ENCODE data around the gene GMEB2.
"Not testable (repeated sequence)": the region's sequence is repeated elsewhere in the genome, so short reads cannot be mapped to it uniquely, and the experiment has no call there.

The GMEB2 gene

GRCh38 chr20:63572071-63572787 lies 54.7 kb downstream of the GMEB2 start:
- no peak for DNase-seq (ENCODE audit: low read depth in 2 of 2)

- DNase-seq (ENCODE audit: low read depth in 2 of 2) = not testable (repeated sequence)
Measured at GRCh38 chr20:63571087-63571478, 55.8 kb downstream of the GMEB2 start.

GRCh38 chr20:63570281-63571086 lies 56.4 kb downstream of the GMEB2 start:
- no peak for DNase-seq (ENCODE audit: low read depth in 2 of 2)

GRCh38 chr20:63568986-63569949 lies 57.6 kb downstream of the GMEB2 start:
- no peak for DNase-seq (ENCODE audit: low read depth in 2 of 2)

DNA sequence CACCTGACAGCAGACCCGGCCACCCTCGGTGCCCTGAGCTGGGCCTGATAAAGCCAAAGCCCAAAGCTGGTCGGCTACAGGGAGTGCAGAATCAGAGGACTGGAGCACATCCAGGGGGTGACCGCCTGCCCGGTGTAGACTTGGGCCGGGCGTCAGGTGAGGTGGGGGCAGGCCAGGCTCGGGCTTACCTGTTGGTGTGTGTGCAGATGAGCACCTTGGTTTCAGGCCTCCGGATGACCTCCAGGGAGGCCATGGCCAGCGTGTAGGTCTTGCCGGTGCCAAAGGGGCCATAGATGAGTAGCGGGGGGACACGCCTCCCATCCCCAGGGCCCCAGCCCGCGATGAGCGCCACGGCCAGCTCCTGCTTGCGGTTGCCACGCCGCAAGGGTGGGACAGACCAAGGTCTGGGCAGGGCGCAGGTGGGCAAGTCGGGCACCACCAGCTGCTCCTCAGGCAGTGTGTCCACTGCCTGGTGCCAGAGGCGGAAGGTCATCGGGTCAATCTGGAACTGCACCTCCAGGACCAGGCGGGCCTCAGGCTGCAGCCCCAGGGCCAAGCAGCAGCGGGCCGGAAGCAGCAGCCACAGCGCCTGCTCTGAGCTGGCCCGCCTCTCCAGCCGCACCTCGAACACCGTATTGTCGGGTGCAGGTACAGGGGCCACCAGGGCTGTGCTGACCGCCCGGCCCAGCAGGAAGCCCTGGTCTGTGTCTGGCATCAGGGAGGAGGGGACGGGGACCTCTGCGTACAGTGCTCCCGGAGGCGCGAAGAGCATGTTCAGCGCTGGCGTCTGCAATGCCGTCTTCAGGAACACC lies 58.5 kb downstream of the GMEB2 start:
- no peak for DNase-seq (ENCODE audit: low read depth in 2 of 2)

- peak; percentile 39 to 46 for DNase-seq (ENCODE audit: low read depth in 2 of 2)
Measured at GRCh38 chr20:63567386-63568169, 59.3 kb downstream of the GMEB2 start.

- DNase-seq (ENCODE audit: low read depth in 2 of 2) = no peak
Measured at GRCh38 chr20:63567136-63567385, 59.8 kb downstream of the GMEB2 start.

- no peak for DNase-seq (ENCODE audit: low read depth in 2 of 2)
Measured at GRCh38 chr20:63566395-63567135, 60.3 kb downstream of the GMEB2 start.

GRCh38 chr20:63565699-63566335 lies 61.1 kb downstream of the GMEB2 start:
- no peak for DNase-seq (ENCODE audit: low read depth in 2 of 2)

- DNase-seq (ENCODE audit: low read depth in 2 of 2) = no peak
Measured at GRCh38 chr20:63565021-63565698, 61.7 kb downstream of the GMEB2 start.

GRCh38 chr20:63564036-63564810 lies 62.7 kb downstream of the GMEB2 start:
- DNase-seq (ENCODE audit: low read depth in 2 of 2) = no peak

- no peak for DNase-seq (ENCODE audit: low read depth in 2 of 2)
Measured at GRCh38 chr20:63563225-63563935, 63.5 kb downstream of the GMEB2 start.

DNA sequence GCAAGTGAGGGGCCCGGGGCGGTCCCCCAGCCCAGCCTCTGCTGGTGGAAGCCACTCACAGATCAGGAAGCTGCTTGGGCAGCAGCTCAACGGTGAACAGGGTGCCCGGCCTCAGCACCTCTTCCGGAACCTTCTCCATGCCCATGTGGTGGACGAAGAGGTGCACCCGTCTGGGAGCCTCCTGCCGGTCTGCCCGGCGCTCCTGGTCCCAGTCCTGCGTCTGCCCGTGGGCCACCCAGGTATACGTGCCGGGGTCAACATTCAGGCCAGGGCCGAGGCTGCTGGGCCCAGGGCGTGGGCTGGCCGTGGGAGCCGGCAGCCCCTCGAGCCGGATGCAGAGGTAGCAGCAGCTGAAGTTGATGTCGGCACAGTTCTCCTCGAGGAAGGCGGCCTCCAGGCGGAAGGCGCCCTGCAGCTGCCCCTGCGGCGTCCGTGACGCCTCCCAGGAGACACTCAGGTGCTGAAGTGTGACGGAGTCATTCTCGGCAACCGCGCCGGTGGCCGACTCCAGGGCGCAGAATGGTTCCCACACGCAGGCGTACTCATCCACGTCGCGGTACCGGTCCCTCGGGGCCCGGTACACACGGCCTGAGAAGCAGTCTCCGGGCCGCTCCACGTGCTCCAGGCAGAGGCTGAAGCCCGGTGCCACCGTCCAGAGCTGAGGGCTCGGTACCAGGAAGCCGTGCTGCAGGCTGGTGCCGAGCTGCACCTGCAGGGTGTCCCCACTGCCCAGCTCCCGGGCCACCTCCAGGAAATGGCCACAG lies 64.3 kb downstream of the GMEB2 start:
- no peak for DNase-seq (ENCODE audit: low read depth in 2 of 2)

DNA sequence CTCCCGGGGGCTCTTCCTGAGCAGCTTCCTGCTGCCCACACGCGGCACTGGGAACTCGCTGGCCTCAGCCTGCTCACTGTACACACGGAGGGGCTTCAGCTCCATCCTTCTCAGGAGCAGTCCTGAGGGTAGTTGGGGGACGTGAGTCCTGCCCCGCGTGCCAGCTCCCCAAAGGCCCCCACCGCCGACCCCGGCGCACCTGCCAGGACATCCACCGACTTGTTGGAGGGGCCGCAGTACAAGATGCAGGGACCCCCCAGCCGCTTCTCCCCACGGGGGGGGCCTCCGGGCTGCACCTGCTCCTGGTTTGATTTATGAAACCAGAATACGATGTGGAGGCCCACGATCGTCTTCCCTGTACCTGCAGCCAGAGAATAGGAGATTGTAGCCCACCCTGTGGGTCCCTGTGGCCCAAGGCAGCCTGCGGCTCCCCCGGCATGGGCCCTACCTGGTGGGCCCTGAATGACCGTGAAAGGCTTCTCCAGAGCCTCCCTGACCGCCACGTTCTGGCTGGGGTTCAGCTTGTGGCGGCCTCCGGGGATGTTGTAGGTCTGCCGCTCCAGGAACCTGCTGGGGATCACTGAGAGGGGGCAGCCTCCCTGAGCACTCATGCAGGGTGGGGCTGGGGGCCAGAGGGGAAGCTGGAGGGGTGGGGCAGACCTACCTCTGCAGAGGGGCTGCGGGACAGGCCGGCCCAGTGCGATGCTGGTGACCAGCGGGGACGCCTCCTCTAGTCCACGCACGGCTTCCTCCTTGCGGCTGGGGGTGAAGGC lies 65.1 kb downstream of the GMEB2 start:
- no peak for DNase-seq (ENCODE audit: low read depth in 2 of 2)

DNA sequence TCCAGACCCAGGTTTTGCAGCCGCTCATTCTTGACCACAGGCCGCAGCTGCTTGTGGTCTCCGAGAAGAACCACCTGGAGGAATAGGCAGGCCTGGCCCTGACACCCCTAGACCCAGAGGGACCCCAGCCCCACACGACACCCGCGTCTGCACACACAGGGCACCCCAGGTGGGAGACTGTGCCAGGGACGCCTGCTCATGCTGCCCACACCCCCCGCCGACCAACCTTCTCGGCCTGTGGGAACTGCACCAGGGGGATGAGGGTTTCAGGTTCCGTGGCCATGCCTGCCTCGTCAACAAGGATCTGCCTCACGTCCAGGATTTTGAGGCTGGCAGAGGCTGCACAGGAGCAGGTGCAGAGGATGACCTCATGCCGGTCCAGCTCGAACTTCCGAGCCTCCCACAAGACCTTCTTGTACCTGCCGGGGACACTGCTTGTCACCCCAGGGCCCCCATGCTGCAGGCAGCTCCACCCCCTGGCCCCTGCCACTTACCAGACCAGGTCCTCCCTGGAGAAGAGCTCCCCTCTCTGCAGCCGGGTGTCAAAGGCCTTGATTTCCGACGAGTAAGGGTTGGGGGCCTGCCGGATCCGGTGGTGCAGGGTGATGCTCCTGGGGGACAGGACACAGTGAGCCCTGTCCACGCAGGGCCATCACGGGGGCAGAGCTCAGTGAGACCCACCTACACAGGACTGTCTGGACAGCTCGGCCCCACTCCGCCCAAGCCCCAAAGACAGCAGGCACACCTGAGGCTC lies 65.9 kb downstream of the GMEB2 start:
- no peak for DNase-seq (ENCODE audit: low read depth in 2 of 2)
